ENCODE results near the gene KNDC1.

DNA sequence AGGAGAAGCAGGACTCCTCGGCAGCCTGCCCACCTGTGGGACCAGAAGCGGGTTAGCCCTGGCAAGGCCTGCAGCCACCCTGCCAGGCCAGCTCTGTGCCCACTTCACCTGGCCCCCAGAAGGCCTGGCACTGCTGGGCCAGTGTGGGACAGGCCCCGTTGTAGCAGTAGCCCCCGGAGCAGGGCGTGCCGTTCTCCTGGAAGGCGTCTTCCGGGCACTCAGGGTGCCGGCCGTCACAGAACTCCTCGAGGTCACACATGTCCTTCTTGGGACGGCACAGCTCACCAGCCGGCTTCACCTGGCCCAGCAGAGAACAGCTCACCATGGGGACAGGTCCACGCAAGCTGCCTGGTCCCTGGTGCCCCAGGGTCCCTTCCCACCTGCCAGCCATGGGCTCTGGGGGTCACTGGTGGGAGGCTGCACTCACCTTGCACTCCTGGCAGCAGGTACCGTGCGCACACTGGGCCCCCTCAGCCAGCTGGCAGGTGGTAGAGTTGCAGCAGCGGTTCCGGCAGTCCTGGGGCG lies 110.8 kb downstream of the KNDC1 start:
- TF ChIP-seq POLR2AphosphoS5 (IDR thresholded peaks at IDR 0.05): no peak
- TF ChIP-seq, protein P1, sequence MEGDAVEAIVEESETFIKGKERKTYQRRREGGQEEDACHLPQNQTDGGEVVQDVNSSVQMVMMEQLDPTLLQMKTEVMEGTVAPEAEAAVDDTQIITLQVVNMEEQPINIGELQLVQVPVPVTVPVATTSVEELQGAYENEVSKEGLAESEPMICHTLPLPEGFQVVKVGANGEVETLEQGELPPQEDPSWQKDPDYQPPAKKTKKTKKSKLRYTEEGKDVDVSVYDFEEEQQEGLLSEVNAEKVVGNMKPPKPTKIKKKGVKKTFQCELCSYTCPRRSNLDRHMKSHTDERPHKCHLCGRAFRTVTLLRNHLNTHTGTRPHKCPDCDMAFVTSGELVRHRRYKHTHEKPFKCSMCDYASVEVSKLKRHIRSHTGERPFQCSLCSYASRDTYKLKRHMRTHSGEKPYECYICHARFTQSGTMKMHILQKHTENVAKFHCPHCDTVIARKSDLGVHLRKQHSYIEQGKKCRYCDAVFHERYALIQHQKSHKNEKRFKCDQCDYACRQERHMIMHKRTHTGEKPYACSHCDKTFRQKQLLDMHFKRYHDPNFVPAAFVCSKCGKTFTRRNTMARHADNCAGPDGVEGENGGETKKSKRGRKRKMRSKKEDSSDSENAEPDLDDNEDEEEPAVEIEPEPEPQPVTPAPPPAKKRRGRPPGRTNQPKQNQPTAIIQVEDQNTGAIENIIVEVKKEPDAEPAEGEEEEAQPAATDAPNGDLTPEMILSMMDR (IDR thresholded peaks at IDR 0.05 in 8 of 11, conservative IDR thresholded peaks at IDR 0.05 in 3 of 11): no peak
